ENCODE measurements around the gene MYBPHL.

Gene MYBPHL

DNA sequence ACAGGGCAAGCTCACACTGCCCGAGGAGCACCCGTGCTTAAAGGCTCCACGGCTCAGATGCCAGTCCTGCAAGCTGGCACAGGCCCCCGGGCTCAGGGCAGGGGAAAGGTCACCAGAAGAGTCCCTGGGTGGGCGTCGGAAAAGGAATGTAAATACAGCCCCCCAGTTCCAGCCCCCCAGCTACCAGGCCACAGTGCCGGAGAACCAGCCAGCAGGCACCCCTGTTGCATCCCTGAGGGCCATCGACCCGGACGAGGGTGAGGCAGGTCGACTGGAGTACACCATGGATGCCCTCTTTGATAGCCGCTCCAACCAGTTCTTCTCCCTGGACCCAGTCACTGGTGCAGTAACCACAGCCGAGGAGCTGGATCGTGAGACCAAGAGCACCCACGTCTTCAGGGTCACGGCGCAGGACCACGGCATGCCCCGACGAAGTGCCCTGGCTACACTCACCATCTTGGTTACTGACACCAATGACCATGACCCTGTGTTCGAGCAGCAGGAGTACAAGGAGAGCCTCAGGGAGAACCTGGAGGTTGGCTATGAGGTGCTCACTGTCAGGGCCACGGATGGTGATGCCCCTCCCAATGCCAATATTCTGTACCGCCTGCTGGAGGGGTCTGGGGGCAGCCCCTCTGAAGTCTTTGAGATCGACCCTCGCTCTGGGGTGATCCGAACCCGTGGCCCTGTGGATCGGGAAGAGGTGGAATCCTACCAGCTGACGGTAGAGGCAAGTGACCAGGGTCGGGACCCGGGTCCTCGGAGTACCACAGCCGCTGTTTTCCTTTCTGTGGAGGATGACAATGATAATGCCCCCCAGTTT, 56.1 kb downstream of the MYBPHL start:
- no peak for DNase-seq

DNA sequence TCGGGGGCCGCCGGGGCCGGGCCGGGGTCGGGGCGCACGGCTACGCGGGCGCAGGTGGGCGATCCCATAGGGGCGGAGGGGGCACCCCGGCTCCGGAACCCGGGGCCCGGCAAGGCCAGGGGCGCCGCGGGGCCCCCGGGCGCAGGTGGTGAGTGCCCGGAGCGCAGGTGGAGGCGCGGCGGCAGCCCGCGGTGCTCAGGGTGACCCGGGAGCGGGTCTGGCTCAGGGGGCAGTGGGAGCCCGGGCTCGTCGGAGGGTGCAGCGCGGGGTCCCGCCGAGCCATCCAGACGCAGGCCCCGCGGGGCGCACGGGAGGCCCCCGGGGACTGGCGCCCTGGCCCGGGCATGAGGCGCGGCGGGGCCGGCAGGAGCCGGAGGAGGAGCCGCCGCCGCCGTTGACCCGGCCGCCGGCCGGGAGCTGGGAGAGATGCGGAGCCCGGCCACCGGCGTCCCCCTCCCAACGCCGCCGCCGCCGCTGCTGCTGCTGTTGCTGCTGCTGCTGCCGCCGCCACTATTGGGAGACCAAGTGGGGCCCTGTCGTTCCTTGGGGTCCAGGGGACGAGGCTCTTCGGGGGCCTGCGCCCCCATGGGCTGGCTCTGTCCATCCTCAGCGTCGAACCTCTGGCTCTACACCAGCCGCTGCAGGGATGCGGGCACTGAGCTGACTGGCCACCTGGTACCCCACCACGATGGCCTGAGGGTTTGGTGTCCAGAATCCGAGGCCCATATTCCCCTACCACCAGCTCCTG, 57.0 kb downstream of the MYBPHL start:
- no peak for DNase-seq

DNA sequence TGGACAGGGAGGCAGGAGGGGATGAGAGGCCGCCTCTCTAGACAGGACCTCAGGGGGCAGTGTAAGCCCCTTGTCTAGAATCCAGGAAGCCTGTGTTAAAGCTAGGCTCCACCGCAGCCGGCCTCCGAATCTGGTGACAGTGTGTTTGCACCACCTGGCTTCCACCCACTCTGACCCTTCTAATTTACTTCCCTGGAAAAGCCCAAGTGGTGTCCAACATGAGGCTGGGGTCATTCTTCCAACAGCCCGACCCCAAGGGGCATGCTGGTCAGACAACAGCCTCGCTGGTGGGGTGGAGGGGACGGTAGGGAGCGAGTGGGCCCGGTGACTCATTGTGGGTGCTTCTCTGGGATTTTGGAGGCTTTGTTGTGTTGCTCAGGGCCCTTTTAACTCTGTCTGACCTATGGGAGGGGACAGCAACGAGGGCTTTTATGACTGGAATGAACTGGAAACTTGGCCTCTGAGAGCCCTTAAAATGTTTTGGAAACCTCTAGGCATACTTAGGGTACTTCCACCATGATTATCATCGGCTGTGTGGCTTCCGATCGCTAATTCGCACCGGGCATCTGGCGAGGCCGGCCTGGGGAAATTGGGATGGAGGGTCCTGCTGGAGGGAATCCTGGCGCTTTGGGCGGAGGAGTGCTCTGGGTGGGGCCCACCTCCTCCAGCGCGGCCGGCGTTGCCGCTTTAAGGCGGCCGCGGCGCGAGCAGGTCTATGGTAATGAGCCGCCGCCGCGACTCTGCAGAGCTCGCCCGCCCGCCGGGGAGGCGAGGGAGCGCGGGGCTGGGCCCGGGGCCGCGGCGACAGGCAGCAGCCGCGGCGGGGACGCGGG, 57.8 kb downstream of the MYBPHL start, which contains the start of gene CELSR2:
CELSR2 (plus strand) TSS at position 743 of the 833 bp plus-strand sequence. CDS start 541 bp downstream, outside the sequence.
- peak; percentile 18 to 30 (median 23) for DNase-seq

DNA sequence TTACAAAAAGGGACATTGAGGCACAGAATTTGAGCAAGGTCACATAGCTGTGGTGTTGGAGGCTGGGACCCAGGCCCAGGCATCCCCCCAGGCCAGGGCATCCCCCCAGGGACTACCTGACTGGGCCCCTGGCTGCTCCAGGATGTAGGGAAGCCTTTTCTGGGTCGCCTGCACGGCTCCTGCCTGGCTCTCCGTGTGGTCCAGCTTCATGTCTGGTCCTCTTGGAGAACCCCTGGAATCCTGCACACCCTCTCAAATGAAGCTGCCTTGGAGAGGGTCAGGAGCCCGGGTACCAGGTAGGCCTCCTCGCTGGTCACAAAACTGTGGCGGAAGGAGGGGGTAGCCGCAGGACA, 58.4 kb downstream of the MYBPHL start:
- DNase-seq: no peak

DNA sequence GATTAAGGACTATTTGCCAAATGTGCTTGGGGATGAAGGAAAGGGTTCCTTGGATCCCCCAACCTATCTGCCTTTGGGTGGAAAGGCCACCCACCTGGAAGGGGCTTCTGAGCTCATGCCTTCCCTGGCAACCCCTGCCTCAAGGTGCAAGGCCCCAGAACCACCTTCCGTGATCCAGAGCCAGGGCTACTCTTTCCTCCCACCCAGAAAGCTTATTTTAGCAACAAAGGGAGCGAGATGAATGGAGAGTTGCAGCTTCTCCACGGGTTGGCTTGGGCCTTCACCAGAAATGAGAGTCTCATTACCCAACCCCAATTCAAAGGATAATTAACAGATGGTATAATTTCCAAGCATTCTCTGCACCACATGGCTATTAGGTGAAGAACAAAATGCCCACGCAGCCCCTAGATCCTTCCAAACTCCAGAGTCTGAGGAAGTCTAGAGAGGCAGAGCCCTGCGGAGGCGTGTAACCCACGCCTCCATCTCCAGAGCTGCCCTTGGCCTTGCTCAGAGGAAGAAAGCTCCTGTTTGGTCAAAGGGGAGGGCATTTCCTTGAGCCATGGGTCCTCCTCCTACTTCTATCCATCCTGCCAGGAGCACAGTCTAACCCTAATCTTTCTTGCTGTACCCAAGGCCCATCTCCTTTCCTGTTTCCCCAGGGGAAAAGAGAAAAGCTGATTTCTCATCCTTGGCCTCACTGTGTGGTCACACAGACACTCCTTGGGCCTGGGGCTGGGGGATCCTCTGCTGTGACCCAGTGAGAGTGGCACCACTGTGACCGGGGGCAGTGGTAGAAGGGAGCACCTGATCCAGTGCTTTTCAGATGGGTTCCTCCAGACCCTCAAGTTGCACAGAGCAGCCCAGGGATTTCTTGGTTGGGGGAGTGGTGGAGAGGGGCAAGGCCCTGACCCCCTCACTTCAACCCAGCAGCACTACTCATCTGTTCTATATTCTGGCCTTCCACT, 59.1 kb downstream of the MYBPHL start:
- no peak for DNase-seq

DNA sequence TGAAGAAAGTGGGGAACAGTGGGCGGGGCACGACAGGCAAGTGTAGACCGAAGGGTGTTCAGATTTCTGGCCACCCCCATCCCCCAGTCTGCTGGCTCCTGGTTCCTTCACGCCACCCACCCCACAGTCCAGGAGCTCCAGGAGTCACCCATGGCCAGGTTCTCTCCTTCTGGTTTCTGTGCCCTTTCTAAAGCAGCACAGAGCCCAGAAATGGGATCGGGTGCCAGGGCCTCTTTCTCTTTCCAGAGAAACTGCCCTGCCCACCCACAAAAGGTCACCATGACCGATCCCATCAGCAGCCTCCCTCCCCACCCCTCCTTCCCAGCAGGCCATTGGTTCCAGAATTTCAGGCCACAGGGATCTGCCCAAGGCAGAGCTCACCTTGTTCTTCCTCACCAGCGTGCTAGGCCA, 60.7 kb downstream of the MYBPHL start:
- no peak for DNase-seq

DNA sequence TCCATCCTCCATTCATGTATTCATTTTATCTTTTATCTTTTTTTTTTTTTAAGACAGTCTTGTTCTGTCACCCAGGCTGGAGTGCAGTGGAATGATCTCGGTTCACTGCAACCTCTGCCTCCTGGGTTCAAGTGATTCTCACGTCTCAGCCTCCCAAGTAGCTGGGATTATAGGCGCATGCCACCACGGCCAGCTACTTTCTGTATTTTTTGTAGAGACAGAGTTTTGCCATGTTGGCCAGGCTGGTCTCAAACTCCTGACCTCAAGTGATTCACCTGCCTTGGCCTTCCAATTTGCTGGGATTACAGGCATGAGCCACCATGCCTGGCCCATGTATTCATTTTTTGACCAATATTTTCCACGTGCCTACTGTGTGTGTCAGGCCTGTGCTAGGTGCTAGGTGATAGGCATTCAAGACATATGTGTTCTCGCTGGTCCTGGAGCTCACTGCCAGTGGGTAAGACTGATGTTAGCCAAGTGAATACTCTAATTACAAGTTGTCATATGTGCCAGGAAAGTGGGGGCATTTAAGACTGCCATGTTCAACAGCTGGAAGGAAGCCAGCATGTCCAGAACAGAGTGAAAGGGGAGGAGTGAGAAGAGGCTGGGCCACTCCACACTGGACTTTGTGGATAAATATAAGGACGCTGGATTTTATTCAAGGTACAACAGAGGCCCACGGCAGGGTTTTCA, 62.8 kb downstream of the MYBPHL start:
- no peak for DNase-seq

DNA sequence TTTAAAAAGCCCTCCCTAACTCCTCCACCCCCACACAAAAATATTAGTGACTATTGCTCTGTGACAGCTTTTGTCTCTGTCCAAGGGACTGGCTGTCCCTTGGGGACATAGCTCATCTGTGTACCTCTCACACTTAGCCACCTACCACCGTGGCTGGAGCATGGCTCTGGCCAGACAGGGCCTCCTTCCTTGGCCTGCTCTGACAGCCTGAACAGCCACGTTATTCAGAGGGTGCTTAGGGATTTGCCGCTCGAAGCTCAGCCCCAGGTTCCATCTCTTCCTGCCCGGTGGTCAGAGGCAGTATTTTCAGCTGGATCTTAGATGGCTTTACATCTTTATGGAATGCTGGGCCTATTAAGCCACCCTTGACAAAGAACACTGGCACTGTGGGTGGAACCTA, 63.6 kb downstream of the MYBPHL start:
- DNase-seq: no peak

DNA sequence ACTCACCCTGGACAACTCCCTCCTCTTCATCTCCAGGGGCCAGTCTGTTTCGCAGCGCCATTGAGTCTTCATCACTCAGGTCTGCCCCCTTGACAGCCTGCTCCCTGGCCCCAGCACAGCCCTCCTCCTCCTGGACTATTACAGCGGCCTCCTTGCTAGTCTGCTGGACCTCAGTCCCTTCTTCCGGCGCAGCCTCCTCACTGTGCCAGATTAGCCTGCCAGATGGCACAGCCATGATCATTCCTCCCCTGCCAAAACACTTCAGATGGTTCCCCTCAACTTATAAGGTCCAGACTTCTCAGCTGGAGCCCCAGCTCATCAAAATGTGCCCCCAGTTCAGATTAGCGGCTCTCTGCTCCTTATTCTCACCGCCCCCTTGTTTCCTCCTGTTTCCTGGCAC, 64.4 kb downstream of the MYBPHL start:
- no peak for DNase-seq

All from activated CD4-positive, CD25-positive, alpha-beta regulatory T cell (primary cell).